ENCODE data around the gene NRN1. TPM values are rescaled to one million over a fixed set of nuclear protein-coding genes. Genes with fewer than 3 reads are reported as not detected.

Gene NRN1
- total RNA-seq: 23.5 and 26.3 TPM in 2 replicates

GRCh38 chr6:6006428-6007365 lies at the start of gene NRN1:
NRN1 (minus strand) TSS chr6:6006925; CDS start chr6:6006749, 176 bp downstream.

All from endothelial cell of coronary artery (primary cell).